ENCODE data around the gene KLHL35.

DNA sequence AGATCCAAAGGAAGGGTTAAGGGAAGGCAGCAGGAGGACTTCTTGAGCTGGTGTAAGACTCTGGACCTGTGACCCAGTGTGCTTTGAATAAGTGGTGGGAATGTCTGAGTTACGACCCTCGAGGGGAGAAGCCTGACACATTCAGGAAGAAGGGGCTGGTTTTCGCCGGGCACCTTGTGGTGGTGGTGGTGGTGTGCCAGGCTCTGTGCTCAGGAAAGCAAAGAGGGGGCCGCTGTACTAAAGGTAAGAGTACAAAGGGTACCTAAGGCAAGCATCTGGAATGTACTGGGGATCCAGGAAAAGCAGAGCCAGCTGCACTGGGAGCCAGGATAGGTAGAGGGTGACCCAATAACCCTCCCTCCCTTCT is 6.3 kb downstream of the KLHL35 start:
- no peak for TF ChIP-seq CTCF (IDR thresholded peaks at IDR 0.05; ENCODE audit: insufficient read depth, low read length, poor library complexity, severe bottlenecking)
- TF ChIP-seq EZH2phosphoT487 (conservative IDR thresholded peaks at IDR 0.05; ENCODE audit: low read length): no peak

Measured in SU-DHL-6 (cell line).